Stimulated activated CD4-positive, alpha-beta T cell treated with anti-CD3 and anti-CD28 coated beads, Interleukin-12 subunit alpha, Interleukin-12 subunit beta, amount 100 ng/mL, for 24 hours (primary cell): ENCODE results near the gene NIM1K.
"Not testable (repeated sequence)": the region's sequence is repeated elsewhere in the genome, so short reads cannot be mapped to it uniquely, and the experiment has no call there.

Source experiments
- DNase-seq, 2 experiments: peaks; one replicate each; pipeline ENCODE4 v3.0.0-alpha.2; 2020; ENCODE audit warnings: low read depth in 2 of 2

Gene NIM1K

GRCh38 chr5:43230707-43231106, 38.7 kb downstream of the NIM1K start:
- no peak for DNase-seq

- no peak for DNase-seq
Observed at GRCh38 chr5:43231977-43232376, 40.0 kb downstream of the NIM1K start.

GRCh38 chr5:43232943-43233833, 41.2 kb downstream of the NIM1K start:
- no peak for DNase-seq

GRCh38 chr5:43233946-43234345, 41.9 kb downstream of the NIM1K start:
- DNase-seq: no peak

- no peak for DNase-seq
Observed at GRCh38 chr5:43236653-43237355, 44.8 kb downstream of the NIM1K start.

- DNase-seq: no peak
Observed at GRCh38 chr5:43242196-43242595, 50.2 kb downstream of the NIM1K start.

- DNase-seq: no peak
Observed at GRCh38 chr5:43243270-43243669, 51.2 kb downstream of the NIM1K start.

- no peak for DNase-seq
Observed at GRCh38 chr5:43244823-43245565, 53.0 kb downstream of the NIM1K start.

- DNase-seq: no peak
Observed at GRCh38 chr5:43245724-43246385, 53.8 kb downstream of the NIM1K start.

GRCh38 chr5:43251754-43252153, 59.7 kb downstream of the NIM1K start:
- DNase-seq: no peak

- no peak for DNase-seq
Observed at GRCh38 chr5:43255704-43256103, 63.7 kb downstream of the NIM1K start.

GRCh38 chr5:43256261-43256966, 64.4 kb downstream of the NIM1K start:
- DNase-seq: no peak

- no peak for DNase-seq
Observed at GRCh38 chr5:43258116-43258515, 66.1 kb downstream of the NIM1K start.

- not testable (repeated sequence) for DNase-seq
Observed at GRCh38 chr5:43262269-43262668, 70.2 kb downstream of the NIM1K start.

GRCh38 chr5:43268188-43268820, 76.3 kb downstream of the NIM1K start:
- DNase-seq: no peak

GRCh38 chr5:43270645-43271044, 78.6 kb downstream of the NIM1K start:
- no peak for DNase-seq

GRCh38 chr5:43273552-43273951, 81.5 kb downstream of the NIM1K start:
- DNase-seq: no peak

GRCh38 chr5:43274435-43275114, 82.5 kb downstream of the NIM1K start:
- DNase-seq: no peak

GRCh38 chr5:43275391-43275790, 83.4 kb downstream of the NIM1K start:
- no peak for DNase-seq
